ENCODE results near the gene CLUH. TPM values are rescaled to one million over a fixed set of nuclear protein-coding genes. Genes with fewer than 3 reads are reported as not detected.

CLUH gene
- total RNA-seq, 1 donor from 2014 or later: 115 TPM

DNA sequence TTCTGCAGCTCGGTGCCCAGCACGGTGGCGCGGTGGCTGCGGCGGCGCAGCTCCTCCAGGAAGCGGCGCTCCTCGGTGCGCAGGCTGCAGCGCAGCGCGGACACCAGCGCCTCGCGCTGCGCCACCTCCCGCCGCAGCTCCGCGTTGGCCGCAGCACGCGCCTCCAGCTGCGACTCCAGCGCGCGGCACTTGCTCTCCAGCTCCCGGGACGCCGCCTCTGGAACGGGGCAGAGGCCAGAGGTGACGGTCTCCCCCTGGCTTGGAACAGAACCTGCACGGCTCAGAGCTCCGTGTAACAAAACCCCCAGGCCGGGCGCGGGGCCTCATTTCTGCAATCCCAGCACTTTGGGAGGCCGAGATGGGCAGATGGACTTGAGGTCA, 13.2 kb upstream of the CLUH start:
- no peak for TF ChIP-seq CTCF (IDR thresholded peaks at IDR 0.05)
- H3K4me1 Mint-ChIP-seq: peaks cover 5% of the 10 kb centered on the region
- ATAC-seq (ENCODE audit: low read depth) (peak; percentile 73), DNase-seq (peak; percentile 25)
- peaks cover 31% of the 10 kb centered on the region for H3K27me3 Mint-ChIP-seq
- intact Hi-C loops (cut with micrococcal nuclease): no loop called here
- CTCF ChIA-PET: interaction anchor here (0.7 to 1.1 kb wide), 3 partner anchors 112 to 342 kb away, joined by 3 read pairs; no protein-coding TSS in a partner anchor
- no peaks in the 10 kb centered on the region for H3K9me3 Mint-ChIP-seq
- no peak overlapping the region for H3K27ac Mint-ChIP-seq
- H3K4me3 Mint-ChIP-seq: peak overlapping the region; percentile 15
- no peaks in the 10 kb centered on the region for H3K36me3 Mint-ChIP-seq (ENCODE audit: low read depth)
- POLR2A ChIA-PET: no interaction called here

- no peak for TF ChIP-seq CTCF (IDR thresholded peaks at IDR 0.05)
- CTCF ChIA-PET: interaction anchor here (1.0 to 1.1 kb wide), 2 partner anchors 312 to 341 kb away, joined by 3 read pairs; no protein-coding TSS in a partner anchor
- Mint-ChIP-seq H3K4me3 (peak overlapping the region; percentile 57), H3K36me3 (ENCODE audit: low read depth) (no peaks in the 10 kb centered on the region), H3K4me1 (peaks cover 5% of the 10 kb centered on the region), H3K27me3 (peaks cover 31% of the 10 kb centered on the region), H3K9me3 (no peaks in the 10 kb centered on the region), H3K27ac (no peak overlapping the region)
- DNase-seq (no peak), ATAC-seq (ENCODE audit: low read depth) (peak; percentile 37)
- POLR2A ChIA-PET: no interaction called here
- intact Hi-C loops (cut with micrococcal nuclease): no loop called here
Measured at GRCh38 chr17:2723997-2724783, 12.6 kb upstream of the CLUH start.

- H3K4me3 Mint-ChIP-seq: peak overlapping the region; percentile 57
- TF ChIP-seq CTCF (IDR thresholded peaks at IDR 0.05): no peak
- CTCF ChIA-PET: no interaction called here
- ATAC-seq (ENCODE audit: low read depth) (no peak), DNase-seq (no peak)
- no peak overlapping the region for H3K27ac Mint-ChIP-seq
- peaks cover 29% of the 10 kb centered on the region for H3K27me3 Mint-ChIP-seq
- no peaks in the 10 kb centered on the region for H3K36me3 Mint-ChIP-seq (ENCODE audit: low read depth)
- intact Hi-C loops (cut with micrococcal nuclease): no loop called here
- no peaks in the 10 kb centered on the region for H3K9me3 Mint-ChIP-seq
- POLR2A ChIA-PET: no interaction called here
- peaks cover 5% of the 10 kb centered on the region for H3K4me1 Mint-ChIP-seq
Measured at GRCh38 chr17:2723505-2723996, 12.0 kb upstream of the CLUH start.

GRCh38 chr17:2722611-2723010, 11.0 kb upstream of the CLUH start:
- CTCF ChIA-PET: no interaction called here

More at GRCh38 chr17:2722611-2723010, 11.0 kb upstream of the CLUH start:
- TF ChIP-seq CTCF (IDR thresholded peaks at IDR 0.05): no peak
- H3K4me3 Mint-ChIP-seq: no peak overlapping the region
- no peak for ATAC-seq (ENCODE audit: low read depth)
- POLR2A ChIA-PET: no interaction called here
- no peaks in the 10 kb centered on the region for H3K36me3 Mint-ChIP-seq (ENCODE audit: low read depth)
- no peak overlapping the region for H3K27ac Mint-ChIP-seq
- no peaks in the 10 kb centered on the region for H3K9me3 Mint-ChIP-seq
- H3K4me1 Mint-ChIP-seq: peaks cover 5% of the 10 kb centered on the region
- DNase-seq: no peak
- intact Hi-C loops (cut with micrococcal nuclease): loop anchor here (1.0 kb wide), 1 partner anchor 22 kb away; no protein-coding TSS in a partner anchor
- H3K27me3 Mint-ChIP-seq: peaks cover 28% of the 10 kb centered on the region

All from activated B cell treated with CpG ODN at 0.5 μM for 24 hours (primary cell).